GM12878 (cell line): Measurements from ENCODE around the gene FASTK. TPM values are rescaled to one million over a fixed set of nuclear protein-coding genes. Genes with fewer than 3 reads are reported as not detected.

Experiments
- ATAC-seq: fragments of 200-7000 bp; cut with Tn5 transposase; 3 replicates; pipeline ENCODE4 v1.9.1; 2020; ENCODE audit warnings: mild to moderate bottlenecking, moderate library complexity
- BruUV-seq: library from RNA; stranded (reverse); fragments of 400-500 nt; replicated peaks from 2 replicates; lab custom pipeline; 2021; lab: Mats Ljungman, UMichigan
- CTCF ChIA-PET: fragments of 300-600 bp; sonication (Branson Sonifier 250); formaldehyde crosslinking; extraction: SDS; loops from one replicate; lab custom pipeline; 2021; ENCODE audit warnings: inconsistent platforms; lab: Yijun Ruan, JAX
- POLR2A ChIA-PET: fragments of 350-600 bp; formaldehyde crosslinking; extraction: SDS; loops from one replicate; lab custom pipeline; 2021; ENCODE audit warnings: inconsistent platforms; lab: Charles Lee
- RAD21 ChIA-PET: fragments of 300-600 bp; sonication (Branson Sonifier 250); formaldehyde crosslinking; loops from one replicate; lab custom pipeline; 2023; ENCODE audit warnings: antibody characterized with exemption; ENCODE audit not compliant: unreplicated experiment; lab: Charles Lee
- SMC1A ChIA-PET: fragments of 300-600 bp; sonication (Branson Sonifier 250); formaldehyde crosslinking; loops from one replicate; lab custom pipeline; 2023; ENCODE audit not compliant: unreplicated experiment, uncharacterized antibody; lab: Charles Lee
- DNase-seq: peaks from one replicate; pipeline ENCODE4 v3.0.0-alpha.2; 2011; ENCODE audit warnings: low read depth, low spot score
- FAIRE-seq: peaks from 3 replicates; lab custom pipeline; 2011; peaks lifted over from hg19 to GRCh38; lab: Jason Lieb, UNC
- H2AFZ ChIP-seq: 2 replicates; pipeline ENCODE4 v1.6.0; 2011; ENCODE audit warnings: low read depth, low read length, control low read depth; ENCODE audit not compliant: control insufficient read depth
- H3K27ac ChIP-seq: 2 replicates; pipeline ENCODE4 v1.5.1; 2011; ENCODE audit warnings: control low read depth; ENCODE audit not compliant: control insufficient read depth, insufficient read depth
- H3K27me3 ChIP-seq, 2 experiments: replicated peaks in 1 of 2; 2 replicates each; pipeline versions ENCODE4 v1.6.0 to v1.6.1; 2011; ENCODE audit warnings: low read length in 1 of 2; ENCODE audit not compliant: control insufficient read depth in 2 of 2, insufficient read depth in 2 of 2
- H3K36me3 ChIP-seq, 2 experiments: 2 replicates each; pipeline ENCODE4 v1.5.1; 2011; ENCODE audit warnings: low read length in 1 of 2; ENCODE audit not compliant: control insufficient read depth in 2 of 2, insufficient read depth in 2 of 2
- H3K4me1 ChIP-seq: 2 replicates; pipeline ENCODE4 v1.6.1; 2011; ENCODE audit warnings: mild to moderate bottlenecking, low read length, moderate library complexity, mixed read lengths; ENCODE audit not compliant: control insufficient read depth, insufficient read depth
- H3K4me2 ChIP-seq: 2 replicates; pipeline ENCODE4 v1.6.0; 2011; ENCODE audit warnings: control low read depth; ENCODE audit not compliant: control insufficient read depth, insufficient read depth
- H3K4me3 ChIP-seq: fragments of 200-600 bp; sonication (generic); 2 replicates; pipeline ENCODE4 v1.5.1; 2016
- H3K79me2 ChIP-seq: 2 replicates; pipeline ENCODE4 v1.6.0; 2011; ENCODE audit warnings: low read length; ENCODE audit not compliant: control insufficient read depth, insufficient read depth
- H3K9ac ChIP-seq: 2 replicates; pipeline ENCODE4 v1.8.0; 2011; ENCODE audit warnings: low read length, control low read depth, mixed read lengths; ENCODE audit not compliant: control insufficient read depth, insufficient read depth
- H3K9me3 ChIP-seq: replicated peaks from 3 replicates; pipeline ENCODE4 v1.5.1; 2011; ENCODE audit warnings: mild to moderate bottlenecking, low read length; ENCODE audit not compliant: control insufficient read depth, insufficient read depth
- H4K20me1 ChIP-seq: 2 replicates; pipeline ENCODE4 v1.6.0; 2011; ENCODE audit not compliant: control insufficient read depth, insufficient read depth
- CBX3 ChIP-seq: fragments of 200-600 bp; sonication (generic); IDR thresholded peaks from 2 replicates; pipeline ENCODE4 v1.6.1; 2016; ENCODE audit warnings: low read depth, borderline replicate concordance
- CHD2 ChIP-seq: IDR thresholded peaks from 2 replicates; pipeline ENCODE4 v1.6.1; 2011; ENCODE audit warnings: low read depth, low read length, improper control_type of control experiment, borderline replicate concordance
- ELK1 ChIP-seq: IDR thresholded peaks from 2 replicates; pipeline ENCODE4 v1.6.1; 2012; ENCODE audit warnings: low read depth, low read length, improper control_type of control experiment
- ESRRA ChIP-seq: IDR thresholded peaks from 2 replicates; pipeline ENCODE4 v1.6.1; 2012; ENCODE audit warnings: mild to moderate bottlenecking, low read length, improper control_type of control experiment
- GABPA ChIP-seq: IDR thresholded peaks from 2 replicates; pipeline ENCODE4 v1.6.1; 2014; ENCODE audit warnings: antibody characterized with exemption, low read depth, mild to moderate bottlenecking, inconsistent platforms
- IKZF1 ChIP-seq: fragments of 450-650 bp; conservative IDR thresholded peaks from 2 replicates; pipeline ENCODE4 v1.6.1; 2017; ENCODE audit warnings: antibody characterized with exemption, mild to moderate bottlenecking
- MTA3 ChIP-seq: IDR thresholded peaks from 2 replicates; pipeline ENCODE4 v1.6.1; 2012; ENCODE audit warnings: low read length, inconsistent platforms, borderline replicate concordance
- MXI1 ChIP-seq: fragments of 150-350 bp; IDR thresholded peaks from 2 replicates; pipeline ENCODE4 v1.6.1; 2011; ENCODE audit warnings: low read depth, mild to moderate bottlenecking, inconsistent platforms, low read length, improper control_type of control experiment
- PBX3 ChIP-seq: IDR thresholded peaks from 2 replicates; pipeline ENCODE4 v1.6.1; 2011; ENCODE audit warnings: mild to moderate bottlenecking, low read depth, low read length, moderate library complexity; ENCODE audit not compliant: insufficient replicate concordance
- RELA ChIP-seq: fragments of 450-650 bp; IDR thresholded peaks from 2 replicates; pipeline ENCODE4 v1.8.0; 2014; ENCODE audit warnings: borderline replicate concordance; ENCODE audit not compliant: partially characterized antibody
- STAT1 ChIP-seq: fragments of 450-650 bp; conservative IDR thresholded peaks from 2 replicates; pipeline ENCODE4 v1.6.1; 2014; ENCODE audit warnings: antibody characterized with exemption, mild to moderate bottlenecking
- YBX1 ChIP-seq: fragments of 450-650 bp; IDR thresholded peaks from 2 replicates; pipeline ENCODE4 v1.6.1; 2016; ENCODE audit warnings: antibody characterized with exemption
- ZNF207 ChIP-seq: fragments of 450-650 bp; IDR thresholded peaks from 2 replicates; pipeline ENCODE4 v1.6.1; 2014; ENCODE audit warnings: antibody characterized with exemption, mild to moderate bottlenecking, borderline replicate concordance
- ZNF687 ChIP-seq: fragments of 450-650 bp; IDR thresholded peaks from 2 replicates; pipeline ENCODE4 v1.6.1; 2017; ENCODE audit warnings: mild to moderate bottlenecking, moderate library complexity
- WGBS: methylation state at CpG from one replicate; pipeline ENCODE4 v1.1.6; 2016; ENCODE audit warnings: low lambda C conversion rate; ENCODE audit not compliant: insufficient replicate concordance, insufficient coverage; ENCODE audit errors: missing lambda C conversion rate; 5-methylcytosine and 5-hydroxymethylcytosine counted together
- in situ Hi-C: fragments of 300-500 bp; cut with MboI; formaldehyde crosslinking; loops from 9 replicates; pipeline ENCODE4 v1.14.3; 2018; ENCODE audit warnings: mixed read lengths
- intact Hi-C: fragments of 100-400 bp; cut with micrococcal nuclease; formaldehyde crosslinking; loops from one replicate; pipeline ENCODE4 v1.14.2; 2022; ENCODE audit not compliant: unreplicated experiment
- polyA plus RNA-seq, 11 experiments: library from polyadenylated mRNA; depleted of rRNA in 4 of 11; unstranded in 6 of 11; stranded (reverse) in 5 of 11; fragments of >200 nt; fragmentation: Nextera tagmentation in 4 of 11; fragmentation: Illumina TruSeq in 1 of 11; extraction: Ambion mirVana in 4 of 11; extraction: Trizol in 1 of 11; gene quantifications; 1 replicate in 1 of 11; 2 replicates in 10 of 11; pipeline versions ENCODE4 v1.2.1 to v1.2.3, GENCODE V29; 2011 to 2016; ENCODE audit warnings: inconsistent platforms in 2 of 11, missing spikeins in 2 of 11, low read depth in 1 of 11
- total RNA-seq, 4 experiments: library from RNA; depleted of rRNA in 3 of 4; stranded (reverse); fragments of >200 nt in 3 of 4; fragmentation: Illumina TruSeq in 1 of 4; extraction: Trizol in 1 of 4; gene quantifications; 2 replicates each; pipeline versions ENCODE4 v1.2.1 to v1.2.3, GENCODE V29; 2013 to 2021

FASTK gene
- total and polyA plus RNA-seq, 10 of the 15 experiments (the other 5 are each of a cell fraction or from before 2014, with no cell fraction given), result 0.19 to 102 (median 54.5) TPM

- intact Hi-C loops (no loop called here), in situ Hi-C loops (no loop called here)
- POLR2A ChIA-PET, result no interaction called here
- SMC1A ChIA-PET, result interaction anchor here (1.5 kb wide), 1 partner anchor 17 kb away, joined by 3 read pairs; the partner anchor contains the start of gene ABCB8
- no peak overlapping the region for H3K4me2 ChIP-seq
- H3K79me2 ChIP-seq, result no peaks in the 10 kb centered on the region
- 97% methylated on average over 9 of the region's 11 CpGs for WGBS
- H3K9ac ChIP-seq, result no peak overlapping the region
- no peak for FAIRE-seq
- TF ChIP-seq ZNF207, result no peak
- TF ChIP-seq ELK1, result no peak
- no peak for TF ChIP-seq YBX1
- no peak for TF ChIP-seq CHD2
- TF ChIP-seq GABPA, result no peak
- TF ChIP-seq ZNF687, result no peak
- no peak for TF ChIP-seq MXI1
- no peak for TF ChIP-seq STAT1
- TF ChIP-seq CBX3, result no peak
- TF ChIP-seq IKZF1, result no peak
- TF ChIP-seq RELA, result no peak
- TF ChIP-seq ESRRA, result no peak
- no peak for TF ChIP-seq MTA3
- TF ChIP-seq PBX3, result no peak
- H3K4me3 ChIP-seq, result no peak overlapping the region
- no peaks in the 10 kb centered on the region for H3K4me1 ChIP-seq
- H2AFZ ChIP-seq, result no peak overlapping the region
- H4K20me1 ChIP-seq, result no peaks in the 10 kb centered on the region
- no peak for DNase-seq
- RAD21 ChIA-PET, result no interaction called here
- no peaks in the 10 kb centered on the region for H3K27me3 ChIP-seq
- no peaks in the 10 kb centered on the region for H3K36me3 ChIP-seq
- CTCF ChIA-PET, result no interaction called here
- no peak for ATAC-seq
- no TSS peak for BruUV-seq
- H3K27ac ChIP-seq, result no peak overlapping the region
- H3K9me3 ChIP-seq, result no peaks in the 10 kb centered on the region
Measured at GRCh38 chr7:151045262-151045661, 35.3 kb downstream of the FASTK start.
